Aortic smooth muscle cell (primary cell): ENCODE measurements around the gene PPM1J. TPM values are rescaled to one million over a fixed set of nuclear protein-coding genes. Genes with fewer than 3 reads are reported as not detected.

Experiments
- total RNA-seq: library from RNA; depleted of rRNA; stranded (reverse); fragments of >200 nt; gene quantifications from 2 replicates; pipeline ENCODE4 v1.2.3, GENCODE V29; 2014

Gene PPM1J
- total RNA-seq, result 0.50 and 0.53 TPM in 2 replicates

GRCh38 chr1:112715264-112716053, at the start of gene PPM1J:
Gene PPM1J (minus strand): TSS chr1:112715332. CDS start chr1:112715301, 31 bp downstream.

GRCh38 chr1:112706505-112707220, 8.5 kb downstream of the PPM1J start, which contains the start of gene RHOC:
Gene RHOC (minus strand): TSS chr1:112707127. CDS start chr1:112703799, 3,328 bp downstream.

GRCh38 chr1:112674440-112674985, 40.6 kb downstream of the PPM1J start, which contains the start of gene MOV10:
Gene MOV10 (plus strand): TSS chr1:112674659. CDS start chr1:112674913, 254 bp downstream.

Other genes starting within 250 kb of the PPM1J start
- 3.0 and 3.4 TPM in 2 replicates for gene WNT2B, start 206.4 kb downstream of the PPM1J start, total RNA-seq
- 13.9 and 18.1 TPM in 2 replicates for gene ST7L, start 96.2 kb downstream of the PPM1J start, total RNA-seq
- 286 and 314 TPM in 2 replicates for gene CAPZA1, start 95.5 kb downstream of the PPM1J start, total RNA-seq
- gene MOV10, start 40.7 kb downstream of the PPM1J start, total RNA-seq, result 40.8 and 42.3 TPM in 2 replicates
- gene RHOC, start 8.2 kb downstream of the PPM1J start, total RNA-seq, result 885 and 1,082 TPM in 2 replicates
- gene SLC16A1, start 240.9 kb upstream of the PPM1J start, total RNA-seq, result 25.4 and 36.2 TPM in 2 replicates